HFF-Myc (cell line): ENCODE data around the gene SOHLH1.

ENCODE experiments used
- DNase-seq: peaks from one replicate; pipeline ENCODE4 v3.0.0-alpha.2; 2011; ENCODE audit warnings: low read depth; ENCODE audit errors: extremely low read depth
- H3K4me3 ChIP-seq: replicated peaks from 2 replicates; pipeline ENCODE4 v1.5.1; 2011; ENCODE audit warnings: low read depth, mild to moderate bottlenecking, control low read depth, low read length
- TF ChIP-seq, protein P1 (sequence below): IDR thresholded peaks from 2 replicates; pipeline ENCODE4 v1.5.1; 2012; ENCODE audit warnings: mild to moderate bottlenecking, low read depth, low read length, control low read depth; ENCODE audit errors: missing control alignments

Gene SOHLH1

GRCh38 chr9:135719472-135719871, 20.2 kb upstream of the SOHLH1 start:
- H3K4me3 ChIP-seq, result no peak overlapping the region
- TF ChIP-seq, protein P1, sequence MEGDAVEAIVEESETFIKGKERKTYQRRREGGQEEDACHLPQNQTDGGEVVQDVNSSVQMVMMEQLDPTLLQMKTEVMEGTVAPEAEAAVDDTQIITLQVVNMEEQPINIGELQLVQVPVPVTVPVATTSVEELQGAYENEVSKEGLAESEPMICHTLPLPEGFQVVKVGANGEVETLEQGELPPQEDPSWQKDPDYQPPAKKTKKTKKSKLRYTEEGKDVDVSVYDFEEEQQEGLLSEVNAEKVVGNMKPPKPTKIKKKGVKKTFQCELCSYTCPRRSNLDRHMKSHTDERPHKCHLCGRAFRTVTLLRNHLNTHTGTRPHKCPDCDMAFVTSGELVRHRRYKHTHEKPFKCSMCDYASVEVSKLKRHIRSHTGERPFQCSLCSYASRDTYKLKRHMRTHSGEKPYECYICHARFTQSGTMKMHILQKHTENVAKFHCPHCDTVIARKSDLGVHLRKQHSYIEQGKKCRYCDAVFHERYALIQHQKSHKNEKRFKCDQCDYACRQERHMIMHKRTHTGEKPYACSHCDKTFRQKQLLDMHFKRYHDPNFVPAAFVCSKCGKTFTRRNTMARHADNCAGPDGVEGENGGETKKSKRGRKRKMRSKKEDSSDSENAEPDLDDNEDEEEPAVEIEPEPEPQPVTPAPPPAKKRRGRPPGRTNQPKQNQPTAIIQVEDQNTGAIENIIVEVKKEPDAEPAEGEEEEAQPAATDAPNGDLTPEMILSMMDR, result no peak
- no peak for DNase-seq

GRCh38 chr9:135718616-135719015, 19.3 kb upstream of the SOHLH1 start:
- no peak for DNase-seq
- H3K4me3 ChIP-seq, result no peak overlapping the region
- TF ChIP-seq, protein P1, result no peak

DNA sequence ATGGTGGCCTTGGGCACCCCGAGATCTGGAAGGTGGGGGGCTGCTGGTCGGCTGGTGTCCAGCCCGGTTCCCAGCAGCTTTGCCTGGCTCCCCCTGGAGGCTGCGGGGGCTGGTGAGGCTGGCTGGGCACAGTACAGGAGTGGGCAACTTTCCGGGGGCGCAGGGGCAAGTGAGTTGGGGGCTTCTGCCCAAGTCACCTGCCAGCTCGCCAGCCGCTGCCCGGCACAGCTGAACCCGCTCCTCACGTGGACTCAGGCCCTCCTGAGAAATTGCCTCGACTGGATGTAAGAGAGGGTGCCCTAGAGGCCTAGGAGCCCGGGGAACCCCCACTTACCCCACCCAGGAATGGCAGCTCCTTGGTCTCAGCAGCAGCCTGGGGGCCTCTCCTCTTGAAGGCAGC, 18.1 kb upstream of the SOHLH1 start:
- H3K4me3 ChIP-seq, result no peak overlapping the region
- DNase-seq, result no peak
- TF ChIP-seq, protein P1, result no peak

DNA sequence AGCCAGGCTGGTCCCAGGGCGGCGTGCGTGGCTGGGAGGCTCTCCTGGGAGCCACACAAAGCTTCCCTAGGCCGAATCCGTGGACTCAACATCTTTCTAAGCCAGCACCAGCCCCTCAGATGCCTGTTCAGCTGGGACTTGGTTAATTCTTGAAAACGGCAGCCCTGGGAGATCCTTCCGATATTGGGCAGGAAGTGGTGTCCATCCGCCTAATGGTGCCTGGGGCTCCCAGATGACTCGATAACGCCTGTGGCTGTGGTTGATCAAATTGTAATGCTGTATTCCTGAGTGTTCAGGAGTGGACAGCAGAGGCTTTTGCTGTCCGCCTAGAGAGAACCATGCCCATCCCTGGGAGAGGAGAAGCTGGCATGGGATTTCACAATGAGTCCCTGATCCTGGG, 16.8 kb upstream of the SOHLH1 start:
- no peak overlapping the region for H3K4me3 ChIP-seq
- DNase-seq, result no peak

GRCh38 chr9:135715056-135715595, 15.8 kb upstream of the SOHLH1 start:
- TF ChIP-seq, protein P1, result no peak
- no peak overlapping the region for H3K4me3 ChIP-seq
- no peak for DNase-seq

More for the DNA sequence above, 16.8 kb upstream of the SOHLH1 start:
- TF ChIP-seq, protein P1, result no peak

- H3K4me3 ChIP-seq, result no peak overlapping the region
- TF ChIP-seq, protein P1, result no peak
- no peak for DNase-seq
These were observed 15.2 kb upstream of the SOHLH1 start for GRCh38 chr9:135714242-135715055.
